Ovary (tissue), 9 donors: ENCODE measurements around the gene TTC23. TPM values are rescaled to one million over a fixed set of nuclear protein-coding genes. Genes with fewer than 3 reads are reported as not detected.

Experiments used
- DNase-seq, 5 donors: peaks; one replicate each; pipeline ENCODE4 v3.0.0-alpha.2; 2019 to 2020
- H3K27ac ChIP-seq, 2 donors: fragments of 200-600 bp; one replicate each; pipeline versions ENCODE4 v1.5.1 to v1.8.0; 2019 to 2022
- H3K27me3 ChIP-seq: fragments of 200-600 bp; one replicate; pipeline ENCODE4 v1.8.0; 2022
- H3K36me3 ChIP-seq: fragments of 200-600 bp; sonication (generic); one replicate; pipeline ENCODE4 v1.5.1; 2019
- H3K4me1 ChIP-seq: one replicate; pipeline ENCODE4 v1.8.1; 2013; ENCODE audit warnings: mild to moderate bottlenecking, moderate library complexity; ENCODE audit not compliant: insufficient read depth
- H3K4me3 ChIP-seq: fragments of 200-600 bp; sonication (generic); one replicate; pipeline ENCODE4 v1.5.1; 2017
- H3K9me3 ChIP-seq, 2 donors: fragments of 200-600 bp in 1 of 2; sonication (generic) in 1 of 2; one replicate each; pipeline versions ENCODE4 v1.5.1 to v1.8.1; 2013 to 2019; ENCODE audit warnings: mild to moderate bottlenecking in 1 of 2, moderate library complexity in 1 of 2
- EP300 ChIP-seq: sonication (generic); formaldehyde crosslinking; IDR thresholded peaks from one replicate; pipeline ENCODE4 v1.6.1; 2017; ENCODE audit warnings: antibody characterized with exemption
- POLR2A ChIP-seq: fragments of 450-650 bp; IDR thresholded peaks from one replicate; pipeline ENCODE4 v1.6.1; 2017; ENCODE audit warnings: antibody characterized with exemption, mild to moderate bottlenecking, moderate library complexity
- WGBS, 3 donors: extraction: QIAGEN DNeasy Blood & Tissue Kit in 1 of 3; methylation state at CpG; one replicate each; pipeline versions ENCODE4 v1.1.5 to v1.1.7; 2013 to 2017; 5-methylcytosine and 5-hydroxymethylcytosine counted together
- intact Hi-C, 4 donors: fragments of 100-400 bp; cut with DNase I; formaldehyde crosslinking; loops; one replicate each; pipeline versions ENCODE4 v1.11.0 to v1.15.1; 2022 to 2023
- polyA plus RNA-seq, 2 donors: library from polyadenylated mRNA; stranded (reverse); fragments of 200-250 nt in 1 of 2; fragments of 350-450 nt in 1 of 2; fragmentation: Illumina TruSeq in 1 of 2; extraction: RNeasy Lipid Tissue Mini Kit (QIAGEN cat#74804) in 1 of 2; gene quantifications; one replicate each; pipeline ENCODE4 v1.2.3, GENCODE V29; 2013 to 2014
- total RNA-seq, 7 donors: library from RNA; depleted of rRNA in 2 of 7; stranded (reverse); fragments of >200 nt in 2 of 7; fragmentation: NEBNext Ultra II Directional in 3 of 7; extraction: Animal tissue kit (Norgen Biotek cat#: 25700) in 3 of 7; gene quantifications; one replicate each; pipeline versions ENCODE4 v1.1.0 to v1.2.4, GENCODE V29; 2016 to 2023
- TF ChIP-seq, protein P1 (sequence below), 3 donors: fragments of 450-650 bp in 2 of 3; fragments of 200-600 bp in 1 of 3; IDR thresholded peaks; one replicate each; pipeline versions ENCODE4 v1.5.1 to v1.8.0; 2016 to 2022; ENCODE audit warnings: antibody characterized with exemption in 3 of 3, mild to moderate bottlenecking in 1 of 3
- donor health status: DM: no; HTN: no; CAD: no; lungs with moderate emphysema.
- donor health status: DM: no; HTN: no; CAD: no.
- donor health status: Bipolar disorder and iron deficiency.
- donor health status: DM: yes; HTN: yes; CAD: no.
- donor health status: DM: no; HTN: no; CAD: no.
- donor health status: DM: yes; HTN: yes; CAD: no.

The TTC23 gene
- total and polyA plus RNA-seq, 9 donors = 15.9 to 35.8 (median 25.8) TPM

DNA sequence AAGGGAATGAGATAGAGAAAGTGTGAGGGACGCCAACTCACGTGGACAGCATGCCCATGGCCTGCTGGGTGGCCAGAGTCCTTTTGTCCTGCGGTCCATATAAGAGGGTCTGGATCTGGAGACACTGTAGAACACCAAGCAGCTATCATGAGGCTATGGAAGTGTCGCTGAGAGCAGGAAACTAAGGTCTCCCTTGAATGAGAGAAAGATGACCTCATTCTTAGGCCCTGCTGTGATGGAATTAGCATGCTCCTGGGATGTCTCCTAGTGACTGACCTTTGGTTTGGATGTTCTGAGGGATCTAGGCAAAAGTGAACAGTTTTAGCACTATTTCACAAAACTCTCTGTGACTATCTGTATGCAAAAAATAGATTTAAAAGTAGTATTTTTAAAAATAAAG, 110.1 kb downstream of the TTC23 start:
- Histone ChIP-seq H3K36me3 (no peaks in the 10 kb centered on the region), H3K9me3 (no peaks in the 10 kb centered on the region), H3K4me3 (no peak overlapping the region), H3K27ac (no peak overlapping the region), H3K27me3 (no peaks in the 10 kb centered on the region), H3K4me1 (no peaks in the 10 kb centered on the region)
- TF ChIP-seq EP300 = no peak
- TF ChIP-seq, protein P1, sequence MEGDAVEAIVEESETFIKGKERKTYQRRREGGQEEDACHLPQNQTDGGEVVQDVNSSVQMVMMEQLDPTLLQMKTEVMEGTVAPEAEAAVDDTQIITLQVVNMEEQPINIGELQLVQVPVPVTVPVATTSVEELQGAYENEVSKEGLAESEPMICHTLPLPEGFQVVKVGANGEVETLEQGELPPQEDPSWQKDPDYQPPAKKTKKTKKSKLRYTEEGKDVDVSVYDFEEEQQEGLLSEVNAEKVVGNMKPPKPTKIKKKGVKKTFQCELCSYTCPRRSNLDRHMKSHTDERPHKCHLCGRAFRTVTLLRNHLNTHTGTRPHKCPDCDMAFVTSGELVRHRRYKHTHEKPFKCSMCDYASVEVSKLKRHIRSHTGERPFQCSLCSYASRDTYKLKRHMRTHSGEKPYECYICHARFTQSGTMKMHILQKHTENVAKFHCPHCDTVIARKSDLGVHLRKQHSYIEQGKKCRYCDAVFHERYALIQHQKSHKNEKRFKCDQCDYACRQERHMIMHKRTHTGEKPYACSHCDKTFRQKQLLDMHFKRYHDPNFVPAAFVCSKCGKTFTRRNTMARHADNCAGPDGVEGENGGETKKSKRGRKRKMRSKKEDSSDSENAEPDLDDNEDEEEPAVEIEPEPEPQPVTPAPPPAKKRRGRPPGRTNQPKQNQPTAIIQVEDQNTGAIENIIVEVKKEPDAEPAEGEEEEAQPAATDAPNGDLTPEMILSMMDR (IDR thresholded peaks at IDR 0.05) = no peak
- TF ChIP-seq POLR2A = no peak
- 89 to 93% (median 90%) methylated on average over 4 of the region's 4 CpGs for WGBS, 3 donors
- DNase-seq = no peak
- intact Hi-C loops = no loop called here

DNA sequence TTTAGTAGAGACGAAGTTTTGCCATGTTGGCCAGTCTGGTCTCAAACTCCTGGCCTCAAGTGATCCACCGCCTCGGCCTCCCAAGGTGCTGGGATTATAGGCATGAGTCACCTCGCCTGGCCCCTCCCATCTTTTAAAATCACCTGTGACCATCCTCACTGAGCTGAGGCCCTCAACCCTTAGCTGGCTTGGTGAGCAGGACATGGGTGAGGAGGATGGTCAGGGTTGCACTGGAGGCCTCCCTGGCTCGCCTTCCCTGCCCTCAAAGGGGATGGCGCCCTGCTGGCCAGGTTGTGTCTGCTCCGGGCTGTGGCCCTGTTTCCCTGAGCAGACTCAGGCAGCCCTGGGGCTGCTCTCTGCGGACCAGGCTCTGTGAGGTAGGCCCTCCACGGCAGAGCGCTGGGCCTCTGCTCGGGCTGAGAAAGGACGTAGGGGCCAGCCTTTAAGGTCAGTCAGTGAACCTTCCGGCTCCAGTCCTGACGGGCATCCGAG, 110.8 kb downstream of the TTC23 start:
- no peaks in the 10 kb centered on the region for H3K36me3 ChIP-seq
- no peak overlapping the region for H3K27ac ChIP-seq
- no peak overlapping the region for H3K4me3 ChIP-seq
- 95 to 97% (median 95%) methylated on average over 15 of the region's 15 CpGs for WGBS, 3 donors
- intact Hi-C loops = no loop called here
- TF ChIP-seq POLR2A = no peak
- no peak for TF ChIP-seq EP300
- TF ChIP-seq, protein P1 (IDR thresholded peaks at IDR 0.05) = no peak
- no peaks in the 10 kb centered on the region for H3K27me3 ChIP-seq
- H3K9me3 ChIP-seq = no peaks in the 10 kb centered on the region
- no peak for DNase-seq
- no peaks in the 10 kb centered on the region for H3K4me1 ChIP-seq

DNA sequence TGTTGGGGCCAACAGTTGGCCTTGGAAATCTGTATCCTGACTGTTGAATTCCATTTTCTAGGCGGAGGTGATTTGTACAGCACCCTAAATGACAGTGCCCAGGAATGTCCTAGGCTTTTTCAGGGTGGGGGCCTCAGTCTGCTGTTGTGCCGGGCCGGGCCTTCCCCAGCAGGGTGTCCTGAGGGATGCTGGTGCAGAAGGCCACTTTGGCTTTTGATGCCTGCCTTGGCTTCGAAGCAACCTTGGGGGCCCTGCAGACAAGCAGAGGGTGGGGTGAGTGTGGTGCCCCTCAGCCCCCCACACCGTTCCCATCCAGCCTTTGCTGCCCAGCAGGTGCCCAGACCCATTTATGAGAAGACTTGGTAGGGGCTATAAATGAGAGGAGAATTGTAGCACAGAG, 111.5 kb downstream of the TTC23 start:
- H3K36me3 ChIP-seq = no peaks in the 10 kb centered on the region
- H3K27ac ChIP-seq = no peak overlapping the region
- no peak for TF ChIP-seq POLR2A
- TF ChIP-seq, protein P1 (IDR thresholded peaks at IDR 0.05) = no peak
- no peak for TF ChIP-seq EP300
- H3K9me3 ChIP-seq = no peaks in the 10 kb centered on the region
- H3K4me1 ChIP-seq = no peaks in the 10 kb centered on the region
- H3K4me3 ChIP-seq = no peak overlapping the region
- intact Hi-C loops = no loop called here
- WGBS, 3 donors = 93 to 97% (median 95%) methylated on average over 5 of the region's 5 CpGs
- DNase-seq = no peak
- no peaks in the 10 kb centered on the region for H3K27me3 ChIP-seq

DNA sequence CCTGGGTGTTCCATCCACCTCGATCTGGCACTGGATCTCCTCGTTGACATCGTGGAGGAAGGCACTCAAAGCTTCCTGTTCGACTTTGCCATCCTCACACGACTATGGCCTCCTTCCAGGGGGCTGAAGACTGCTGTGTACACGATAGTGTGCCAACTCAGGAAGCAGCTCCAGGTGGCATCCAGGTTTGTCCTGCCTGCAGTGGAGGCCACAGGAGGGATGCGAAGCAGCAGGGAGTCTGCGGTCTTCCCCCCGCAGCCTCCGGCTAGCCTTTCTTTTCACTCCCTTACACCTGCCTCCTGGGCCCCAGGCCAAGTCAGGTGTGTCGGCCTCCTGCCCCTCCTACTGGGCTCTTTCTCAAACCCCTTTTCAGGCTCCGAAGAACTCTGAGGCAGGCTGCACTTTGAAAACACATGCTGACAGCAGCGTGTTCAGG, 112.3 kb downstream of the TTC23 start:
- H3K27me3 ChIP-seq = no peaks in the 10 kb centered on the region
- no peak overlapping the region for H3K4me3 ChIP-seq
- TF ChIP-seq, protein P1 (IDR thresholded peaks at IDR 0.05) = no peak
- TF ChIP-seq EP300 (no peak), POLR2A (no peak)
- WGBS, 3 donors = 86 to 93% (median 88%) methylated on average over 13 of the region's 13 CpGs
- intact Hi-C loops = no loop called here
- H3K27ac ChIP-seq = no peak overlapping the region
- H3K36me3 ChIP-seq = no peaks in the 10 kb centered on the region
- no peak for DNase-seq
- no peaks in the 10 kb centered on the region for H3K4me1 ChIP-seq
- no peaks in the 10 kb centered on the region for H3K9me3 ChIP-seq
